Stomach (tissue), 9 donors: Measurements from ENCODE around the gene HSPA4. TPM values are rescaled to one million over a fixed set of nuclear protein-coding genes. Genes with fewer than 3 reads are reported as not detected.
"Not testable (repeated sequence)": the region's sequence is repeated elsewhere in the genome, so short reads cannot be mapped to it uniquely, and the experiment has no call there.

ENCODE experiments used
- DNase-seq, 2 donors: peaks; one replicate each; pipeline versions ENCODE4 v3.0.0 to v3.0.0-alpha.2; 2013 to 2019
- H3K27ac ChIP-seq, 5 donors: fragments of 200-600 bp in 4 of 5; sonication (generic) in 4 of 5; one replicate each; pipeline ENCODE4 v1.5.1; 2013 to 2019; ENCODE audit warnings: mild to moderate bottlenecking in 1 of 5, moderate library complexity in 1 of 5
- H3K27me3 ChIP-seq, 3 donors: fragments of 200-600 bp; sonication (generic); one replicate each; pipeline ENCODE4 v1.5.1; 2017 to 2019; ENCODE audit warnings: mixed run types in 1 of 3
- H3K36me3 ChIP-seq, 4 donors: fragments of 200-600 bp; sonication (generic); 1 replicate in 3 of 4; 2 replicates in 1 of 4; pipeline ENCODE4 v1.5.1; 2016 to 2019
- H3K4me1 ChIP-seq, 4 donors: fragments of 200-600 bp; sonication (generic); one replicate each; pipeline ENCODE4 v1.5.1; 2016 to 2019
- H3K4me3 ChIP-seq, 4 donors: fragments of 200-600 bp; sonication (generic) in 3 of 4; one replicate each; pipeline ENCODE4 v1.5.1; 2016 to 2019; ENCODE audit warnings: mild to moderate bottlenecking in 1 of 4
- H3K9me3 ChIP-seq, 4 donors: fragments of 200-600 bp; sonication (generic); one replicate each; pipeline ENCODE4 v1.5.1; 2016 to 2019
- CTCF ChIP-seq, 7 experiments: fragments of 450-650 bp in 4 of 7; fragments of 200-600 bp in 3 of 7; sonication (generic) in 3 of 7; IDR thresholded peaks; one replicate each; pipeline ENCODE4 v1.5.1; 2016 to 2019; ENCODE audit warnings: antibody characterized with exemption in 7 of 7, control low read depth in 2 of 7, mild to moderate bottlenecking in 1 of 7
- EP300 ChIP-seq: sonication (generic); formaldehyde crosslinking; IDR thresholded peaks from one replicate; pipeline ENCODE4 v1.6.1; 2017; ENCODE audit warnings: antibody characterized with exemption
- POLR2A ChIP-seq, 4 donors: fragments of 450-650 bp; IDR thresholded peaks; one replicate each; pipeline ENCODE4 v1.6.1; 2016; ENCODE audit warnings: antibody characterized with exemption in 4 of 4, control low read depth in 2 of 4, mild to moderate bottlenecking in 1 of 4, moderate library complexity in 1 of 4
- POLR2AphosphoS5 ChIP-seq, 3 donors: sonication (generic); formaldehyde crosslinking; IDR thresholded peaks; one replicate each; pipeline ENCODE4 v1.6.1; 2016; ENCODE audit warnings: antibody characterized with exemption in 3 of 3
- WGBS, 5 donors: extraction: QIAGEN DNeasy Blood & Tissue Kit in 3 of 5; methylation state at CpG; one replicate each; pipeline versions ENCODE4 v1.1.5 to v1.1.7; 2013 to 2018; 5-methylcytosine and 5-hydroxymethylcytosine counted together
- intact Hi-C: fragments of 100-400 bp; cut with DNase I; formaldehyde crosslinking; loops from one replicate; pipeline ENCODE4 v1.15.1; 2023; ENCODE audit warnings: low total_unique reads
- polyA plus RNA-seq, 3 donors: library from polyadenylated mRNA; stranded (reverse); fragments of 200-250 nt; gene quantifications; one replicate each; pipeline ENCODE4 v1.2.3, GENCODE V29; 2013
- total RNA-seq, 5 donors: library from RNA; depleted of rRNA; stranded (reverse); fragments of >200 nt; gene quantifications; one replicate each; pipeline versions ENCODE4 v1.1.0 to v1.2.3, GENCODE V29; 2014 to 2016
- donor health status: healthy with polysubstance abuse.
- donor health status: Bipolar disorder and iron deficiency.
- donor health status: healthy.

HSPA4 gene
- total and polyA plus RNA-seq, 8 donors, result 21.6 to 79.1 (median 37.2) TPM

GRCh38 chr5:133132717-133133116, 80.9 kb downstream of the HSPA4 start:
- WGBS, 5 donors, result 66 to 83% (median 72%) methylated on average over 2 of the region's 2 CpGs
- intact Hi-C loops, result no loop called here
- no peak for TF ChIP-seq POLR2AphosphoS5 (IDR thresholded peaks at IDR 0.05)
- TF ChIP-seq CTCF (IDR thresholded peaks at IDR 0.05), result no peak
- TF ChIP-seq POLR2A (IDR thresholded peaks at IDR 0.05), result no peak
- no peak for TF ChIP-seq EP300

DNA sequence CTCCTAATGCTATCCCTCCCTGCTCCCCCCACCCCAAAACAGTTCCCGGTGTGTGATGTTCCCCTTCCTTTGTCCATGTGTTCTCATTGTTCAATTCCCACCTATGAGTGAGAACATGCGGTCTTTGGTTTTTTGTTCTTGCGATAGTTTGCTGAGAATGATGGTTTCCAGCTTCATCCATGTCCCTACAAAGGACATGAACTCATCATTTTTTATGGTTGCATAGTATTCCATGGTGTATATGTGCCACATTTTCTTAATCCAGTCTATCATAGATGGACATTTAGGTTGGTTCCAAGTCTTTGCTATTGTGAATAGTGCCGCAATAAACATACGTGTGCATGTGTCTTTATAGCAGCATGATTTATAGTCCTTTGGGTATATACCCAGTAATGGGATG, 81.4 kb downstream of the HSPA4 start:
- H3K9me3 ChIP-seq, H3K4me1 ChIP-seq, H3K36me3 ChIP-seq, DNase-seq, H3K27ac ChIP-seq, intact Hi-C loops, H3K4me3 ChIP-seq, H3K27me3 ChIP-seq: not testable (repeated sequence)
- WGBS, 5 donors, result 95 to 99% (median 97%) methylated on average over 3 to 5 of the region's 5 CpGs

More at GRCh38 chr5:133132717-133133116, 80.9 kb downstream of the HSPA4 start:
- Histone ChIP-seq H3K27ac (no peak overlapping the region), H3K36me3 (no peaks in the 10 kb centered on the region), H3K9me3 (no peaks in the 10 kb centered on the region), H3K4me3 (no peak overlapping the region), H3K27me3 (no peaks in the 10 kb centered on the region), H3K4me1 (peaks cover 0 to 4% (median 2%) of the 10 kb centered on the region in 4 donors)
- no peak for DNase-seq

DNA sequence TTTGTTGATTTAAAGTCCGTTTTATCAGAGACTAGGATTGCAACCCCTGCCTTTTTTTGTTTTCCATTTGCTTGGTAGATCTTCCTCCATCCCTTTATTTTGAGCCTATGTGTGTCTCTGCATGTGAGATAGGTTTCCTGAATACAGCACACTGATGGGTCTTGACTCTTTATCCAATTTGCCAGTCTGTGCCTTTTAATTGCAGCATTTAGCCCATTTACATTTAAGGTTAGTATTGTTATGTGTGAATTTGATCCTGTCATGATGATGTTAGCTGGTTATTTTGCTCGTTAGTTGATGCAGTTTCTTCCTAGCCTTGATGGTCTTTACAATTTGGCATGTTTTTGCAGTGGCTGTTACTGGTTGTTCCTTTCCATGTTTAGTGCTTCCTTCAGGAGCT, 85.1 kb downstream of the HSPA4 start:
- H3K27me3 ChIP-seq, H3K9me3 ChIP-seq, H3K4me1 ChIP-seq, H3K4me3 ChIP-seq, intact Hi-C loops, H3K27ac ChIP-seq, H3K36me3 ChIP-seq, DNase-seq: not testable (repeated sequence)
- WGBS, 5 donors, result 42 to 85% (median 63%) methylated on average over 2 of the region's 2 CpGs

- no peak overlapping the region for H3K27ac ChIP-seq
- no peaks in the 10 kb centered on the region for H3K9me3 ChIP-seq
- no peak for TF ChIP-seq EP300
- no peak for TF ChIP-seq POLR2AphosphoS5 (IDR thresholded peaks at IDR 0.05)
- TF ChIP-seq CTCF (IDR thresholded peaks at IDR 0.05), result no peak
- no peak for TF ChIP-seq POLR2A (IDR thresholded peaks at IDR 0.05)
- H3K36me3 ChIP-seq, result no peaks in the 10 kb centered on the region
- H3K4me1 ChIP-seq, result no peaks in the 10 kb centered on the region
- intact Hi-C loops, result no loop called here
- H3K4me3 ChIP-seq, result no peak overlapping the region
- 83 to 92% (median 91%) methylated on average over 7 of the region's 7 CpGs for WGBS, 5 donors
- DNase-seq, result no peak
- peaks cover 0 to 3% (median 0%) of the 10 kb centered on the region in 3 donors for H3K27me3 ChIP-seq
These were observed 88.5 kb downstream of the HSPA4 start for GRCh38 chr5:133140311-133140710.

GRCh38 chr5:133141746-133142145, 89.9 kb downstream of the HSPA4 start:
- no peaks in the 10 kb centered on the region for H3K36me3 ChIP-seq
- no peaks in the 10 kb centered on the region for H3K9me3 ChIP-seq
- TF ChIP-seq POLR2A (IDR thresholded peaks at IDR 0.05) (no peak), CTCF (IDR thresholded peaks at IDR 0.05) (no peak), EP300 (no peak), POLR2AphosphoS5 (IDR thresholded peaks at IDR 0.05) (no peak)
- intact Hi-C loops, result no loop called here
- H3K27ac ChIP-seq, result no peak overlapping the region
- 90 to 95% (median 92%) methylated on average over 3 of the region's 3 CpGs for WGBS, 5 donors
- DNase-seq, result no peak
- no peaks in the 10 kb centered on the region for H3K4me1 ChIP-seq
- H3K4me3 ChIP-seq, result no peak overlapping the region
- H3K27me3 ChIP-seq, result peaks cover 0 to 3% (median 0%) of the 10 kb centered on the region in 3 donors
